Activated naive CD4-positive, alpha-beta T cell treated with anti-CD3 and anti-CD28 coated beads, Interleukin-2, amount 50 U/mL, for 24 hours (primary cell): ENCODE measurements around the gene WIZ.

ENCODE experiments used
- H3K27ac Mint-ChIP-seq: one replicate; pipeline ENCODE4 v1.8.0; 2021; ENCODE audit warnings: mild to moderate bottlenecking, mixed read lengths
- H3K27me3 Mint-ChIP-seq: one replicate; pipeline ENCODE4 v1.8.0; 2021; ENCODE audit warnings: mixed read lengths
- H3K36me3 Mint-ChIP-seq: one replicate; pipeline ENCODE4 v1.8.0; 2021; ENCODE audit warnings: mixed read lengths
- H3K4me1 Mint-ChIP-seq: one replicate; pipeline ENCODE4 v1.8.0; 2021; ENCODE audit warnings: mixed read lengths
- H3K4me3 Mint-ChIP-seq: one replicate; pipeline ENCODE4 v1.8.0; 2021; ENCODE audit warnings: mild to moderate bottlenecking, mixed read lengths
- H3K9me3 Mint-ChIP-seq: one replicate; pipeline ENCODE4 v1.8.0; 2021; ENCODE audit warnings: mixed read lengths

Gene WIZ

GRCh38 chr19:15453906-15454860 lies 4.4 kb upstream of the WIZ start:
- no peak overlapping the region for H3K4me3 Mint-ChIP-seq
- no peaks in the 10 kb centered on the region for H3K9me3 Mint-ChIP-seq
- H3K4me1 Mint-ChIP-seq: peaks cover 28% of the 10 kb centered on the region
- H3K27ac Mint-ChIP-seq: peak overlapping the region; percentile 61
- peaks cover 13% of the 10 kb centered on the region for H3K36me3 Mint-ChIP-seq
- H3K27me3 Mint-ChIP-seq: no peaks in the 10 kb centered on the region

GRCh38 chr19:15453091-15453578 lies 3.4 kb upstream of the WIZ start:
- Mint-ChIP-seq H3K4me1 (peaks cover 34% of the 10 kb centered on the region), H3K27me3 (no peaks in the 10 kb centered on the region), H3K4me3 (no peak overlapping the region), H3K27ac (no peak overlapping the region), H3K9me3 (no peaks in the 10 kb centered on the region), H3K36me3 (peaks cover 13% of the 10 kb centered on the region)

GRCh38 chr19:15452111-15453047 lies 2.6 kb upstream of the WIZ start:
- H3K27me3 Mint-ChIP-seq: no peaks in the 10 kb centered on the region
- H3K27ac Mint-ChIP-seq: peak overlapping the region; percentile 17
- H3K36me3 Mint-ChIP-seq: peaks cover 9% of the 10 kb centered on the region
- peaks cover 34% of the 10 kb centered on the region for H3K4me1 Mint-ChIP-seq
- no peaks in the 10 kb centered on the region for H3K9me3 Mint-ChIP-seq
- H3K4me3 Mint-ChIP-seq: no peak overlapping the region

GRCh38 chr19:15450528-15450890 lies 753 bp upstream of the WIZ start:
- Mint-ChIP-seq H3K4me1 (peaks cover 34% of the 10 kb centered on the region), H3K27ac (peak overlapping the region; percentile 85), H3K36me3 (peaks cover 9% of the 10 kb centered on the region), H3K9me3 (no peaks in the 10 kb centered on the region), H3K4me3 (peak overlapping the region; percentile 81), H3K27me3 (no peaks in the 10 kb centered on the region)

GRCh38 chr19:15448778-15449619 lies 757 bp downstream of the WIZ start:
- H3K4me1 Mint-ChIP-seq: peaks cover 25% of the 10 kb centered on the region
- H3K36me3 Mint-ChIP-seq: peaks cover 8% of the 10 kb centered on the region
- H3K27ac Mint-ChIP-seq: peak overlapping the region; percentile 83
- H3K27me3 Mint-ChIP-seq: no peaks in the 10 kb centered on the region
- peak overlapping the region; percentile 68 for H3K4me3 Mint-ChIP-seq
- no peaks in the 10 kb centered on the region for H3K9me3 Mint-ChIP-seq

- Mint-ChIP-seq H3K36me3 (peaks cover 3% of the 10 kb centered on the region), H3K4me1 (peaks cover 20% of the 10 kb centered on the region), H3K9me3 (no peaks in the 10 kb centered on the region), H3K4me3 (peak overlapping the region; percentile 68), H3K27me3 (no peaks in the 10 kb centered on the region), H3K27ac (peak overlapping the region; percentile 83)
These were observed 1.5 kb downstream of the WIZ start for GRCh38 chr19:15448044-15448777.

GRCh38 chr19:15447057-15447456 lies 2.7 kb downstream of the WIZ start:
- Mint-ChIP-seq H3K27ac (no peak overlapping the region), H3K36me3 (peaks cover 3% of the 10 kb centered on the region), H3K27me3 (no peaks in the 10 kb centered on the region), H3K9me3 (no peaks in the 10 kb centered on the region), H3K4me3 (no peak overlapping the region), H3K4me1 (peaks cover 20% of the 10 kb centered on the region)

- Mint-ChIP-seq H3K9me3 (no peaks in the 10 kb centered on the region), H3K4me3 (no peak overlapping the region), H3K27ac (no peak overlapping the region), H3K27me3 (no peaks in the 10 kb centered on the region), H3K36me3 (peaks cover 2% of the 10 kb centered on the region), H3K4me1 (peaks cover 15% of the 10 kb centered on the region)
These were observed 3.9 kb downstream of the WIZ start for GRCh38 chr19:15445807-15446376.

GRCh38 chr19:15445227-15445605 lies 4.5 kb downstream of the WIZ start:
- H3K9me3 Mint-ChIP-seq: no peaks in the 10 kb centered on the region
- H3K27me3 Mint-ChIP-seq: no peaks in the 10 kb centered on the region
- H3K27ac Mint-ChIP-seq: no peak overlapping the region
- peaks cover under 1% of the 10 kb centered on the region for H3K36me3 Mint-ChIP-seq
- H3K4me3 Mint-ChIP-seq: no peak overlapping the region
- H3K4me1 Mint-ChIP-seq: peaks cover 9% of the 10 kb centered on the region

- Mint-ChIP-seq H3K27me3 (no peaks in the 10 kb centered on the region), H3K9me3 (no peaks in the 10 kb centered on the region), H3K27ac (no peak overlapping the region), H3K36me3 (no peaks in the 10 kb centered on the region), H3K4me3 (no peak overlapping the region), H3K4me1 (peaks cover 7% of the 10 kb centered on the region)
These were observed 5.1 kb downstream of the WIZ start for GRCh38 chr19:15444505-15445226.

- H3K9me3 Mint-ChIP-seq: no peaks in the 10 kb centered on the region
- no peaks in the 10 kb centered on the region for H3K36me3 Mint-ChIP-seq
- no peak overlapping the region for H3K4me3 Mint-ChIP-seq
- H3K4me1 Mint-ChIP-seq: peaks cover 5% of the 10 kb centered on the region
- no peak overlapping the region for H3K27ac Mint-ChIP-seq
- H3K27me3 Mint-ChIP-seq: no peaks in the 10 kb centered on the region
These were observed 5.9 kb downstream of the WIZ start for GRCh38 chr19:15443838-15444237.

GRCh38 chr19:15443325-15443724 lies 6.4 kb downstream of the WIZ start:
- Mint-ChIP-seq H3K27ac (no peak overlapping the region), H3K36me3 (no peaks in the 10 kb centered on the region), H3K9me3 (no peaks in the 10 kb centered on the region), H3K27me3 (no peaks in the 10 kb centered on the region), H3K4me3 (no peak overlapping the region), H3K4me1 (no peaks in the 10 kb centered on the region)

- Mint-ChIP-seq H3K27me3 (no peaks in the 10 kb centered on the region), H3K4me1 (no peaks in the 10 kb centered on the region), H3K4me3 (no peak overlapping the region), H3K27ac (no peak overlapping the region), H3K36me3 (no peaks in the 10 kb centered on the region), H3K9me3 (no peaks in the 10 kb centered on the region)
These were observed 7.4 kb downstream of the WIZ start for GRCh38 chr19:15442142-15442920.
